HepG2 (cell line): ENCODE measurements around the gene SYCE1L. TPM values are rescaled to one million over a fixed set of nuclear protein-coding genes. Genes with fewer than 3 reads are reported as not detected.

Source experiments
- BRF2 ChIP-seq: sonication (generic); formaldehyde crosslinking; IDR thresholded peaks from 2 replicates; pipeline ENCODE4 v1.8.1; 2022; ENCODE audit warnings: mild to moderate bottlenecking, missing genetic modification reagents
- DNMT3B ChIP-seq: conservative IDR thresholded peaks from 2 replicates; pipeline ENCODE4 v1.6.1; 2016; ENCODE audit warnings: missing biosample characterization, control low read depth
- FLYWCH1 ChIP-seq: sonication (generic); formaldehyde crosslinking; IDR thresholded peaks from 2 replicates; pipeline ENCODE4 v1.8.1; 2023; ENCODE audit warnings: mild to moderate bottlenecking, missing genetic modification reagents
- FOXA3 ChIP-seq: IDR thresholded peaks from 2 replicates; pipeline ENCODE4 v1.6.1; 2016; ENCODE audit warnings: missing genetic modification reagents, missing compliant biosample characterization
- KAT7 ChIP-seq: IDR thresholded peaks from 2 replicates; pipeline ENCODE4 v1.6.1; 2018; ENCODE audit warnings: borderline replicate concordance, missing compliant biosample characterization
- KDM4B ChIP-seq: sonication (generic); formaldehyde crosslinking; IDR thresholded peaks from 2 replicates; pipeline ENCODE4 v1.4.0; 2020; ENCODE audit warnings: missing genetic modification reagents
- MAF1 ChIP-seq: sonication (generic); formaldehyde crosslinking; IDR thresholded peaks from 2 replicates; pipeline ENCODE4 v1.5.0; 2020; ENCODE audit warnings: missing genetic modification reagents, borderline replicate concordance
- MTF2 ChIP-seq: sonication (generic); formaldehyde crosslinking; IDR thresholded peaks from 2 replicates; pipeline ENCODE4 v1.5.0; 2020; ENCODE audit warnings: missing genetic modification reagents, borderline replicate concordance
- NFKBIZ ChIP-seq: IDR thresholded peaks from 2 replicates; pipeline ENCODE4 v1.6.1; 2018; ENCODE audit warnings: missing genetic modification reagents, missing compliant biosample characterization
- SP4 ChIP-seq: sonication (generic); formaldehyde crosslinking; IDR thresholded peaks from 2 replicates; pipeline ENCODE4 v1.8.1; 2023; ENCODE audit warnings: mild to moderate bottlenecking, missing genetic modification reagents
- ZBTB25 ChIP-seq: IDR thresholded peaks from 2 replicates; pipeline ENCODE4 v1.6.1; 2018; ENCODE audit warnings: missing genetic modification reagents
- ZFP91 ChIP-seq: sonication (generic); formaldehyde crosslinking; IDR thresholded peaks from 2 replicates; pipeline ENCODE4 v1.9.0; 2022; ENCODE audit warnings: missing genetic modification reagents, mild to moderate bottlenecking, borderline replicate concordance
- ZNF276 ChIP-seq: sonication (generic); formaldehyde crosslinking; IDR thresholded peaks from 2 replicates; pipeline ENCODE4 v1.4.0; 2020; ENCODE audit warnings: mild to moderate bottlenecking, low read depth, missing genetic modification reagents
- ZNF446 ChIP-seq: sonication (generic); formaldehyde crosslinking; IDR thresholded peaks from 2 replicates; pipeline ENCODE4 v1.5.0; 2020; ENCODE audit warnings: mild to moderate bottlenecking, missing genetic modification reagents
- ZNF460 ChIP-seq: sonication (generic); formaldehyde crosslinking; IDR thresholded peaks from 2 replicates; pipeline ENCODE4 v1.5.1; 2020; ENCODE audit warnings: missing genetic modification reagents, mild to moderate bottlenecking, borderline replicate concordance
- ZNF549 ChIP-seq: sonication (generic); formaldehyde crosslinking; IDR thresholded peaks from 2 replicates; pipeline ENCODE4 v1.5.0; 2020; ENCODE audit warnings: missing genetic modification reagents
- ZNF570 ChIP-seq: sonication (generic); formaldehyde crosslinking; IDR thresholded peaks from 2 replicates; pipeline ENCODE4 v1.4.0; 2020; ENCODE audit warnings: mild to moderate bottlenecking, missing genetic modification reagents, borderline replicate concordance
- ZNF724P ChIP-seq: sonication (generic); formaldehyde crosslinking; IDR thresholded peaks from 2 replicates; pipeline ENCODE4 v1.8.0; 2022; ENCODE audit warnings: missing genetic modification reagents, borderline replicate concordance
- polyA plus RNA-seq, 8 experiments: library from polyadenylated mRNA; depleted of rRNA in 3 of 8; stranded (reverse) in 7 of 8; unstranded in 1 of 8; fragments of >200 nt; fragmentation: Illumina TruSeq in 4 of 8; extraction: Trizol in 4 of 8; gene quantifications; 2 replicates each; pipeline versions ENCODE4 v1.2.1 to v1.2.3, GENCODE V29; 2011 to 2016; ENCODE audit warnings: low read depth in 4 of 8, missing spikeins in 1 of 8, mixed read lengths in 1 of 8; ENCODE audit not compliant: insufficient read depth in 1 of 8
- total RNA-seq, 5 experiments: library from RNA; depleted of rRNA; stranded (reverse); fragments of >200 nt; fragmentation: Illumina TruSeq; extraction: Trizol; gene quantifications; 2 replicates each; pipeline ENCODE4 v1.2.3, GENCODE V29; 2016; ENCODE audit warnings: low read depth in 1 of 5
- TF ChIP-seq, protein P1 (sequence below): sonication (generic); formaldehyde crosslinking; IDR thresholded peaks from 2 replicates; pipeline ENCODE4 v1.4.0; 2020; ENCODE audit warnings: mild to moderate bottlenecking, missing genetic modification reagents
- TF ChIP-seq, protein P2 (sequence below): sonication (generic); formaldehyde crosslinking; IDR thresholded peaks from 2 replicates; pipeline ENCODE4 v1.4.0; 2020; ENCODE audit warnings: mild to moderate bottlenecking, missing genetic modification reagents, borderline replicate concordance
- TF ChIP-seq, protein P3 (sequence below): sonication (generic); formaldehyde crosslinking; IDR thresholded peaks from 2 replicates; pipeline ENCODE4 v1.5.0; 2020; ENCODE audit warnings: missing genetic modification reagents

The SYCE1L gene
- total and polyA plus RNA-seq, 2 of the 13 experiments (the other 11 are each of a cell fraction or from before 2014, with no cell fraction given) = 0.22 TPM; not detected in 1

- TF ChIP-seq ZNF276 (CRISPR knock-in tag) (no peak), KAT7 (no peak), MAF1 (CRISPR knock-in tag) (0 out of 2 replicates have a peak, but pooled peaks have one; percentile 1), KDM4B (CRISPR knock-in tag) (no peak), ZNF446 (CRISPR knock-in tag) (no peak), DNMT3B (CRISPR knock-in tag) (peak; percentile 53; the same call in 1 of the 2 replicates), ZNF724P (CRISPR knock-in tag) (no peak), ZBTB25 (no peak), FLYWCH1 (CRISPR knock-in tag) (no peak), BRF2 (no peak), ZNF460 (CRISPR knock-in tag) (no peak), MTF2 (CRISPR knock-in tag) (0 out of 2 replicates have a peak, but pooled peaks have one; percentile 23), NFKBIZ (CRISPR knock-in tag) (no peak), ZNF549 (CRISPR knock-in tag) (no peak), SP4 (no peak), FOXA3 (no peak), ZNF570 (no peak), ZFP91 (CRISPR knock-in tag) (no peak)
- TF ChIP-seq, protein P1, sequence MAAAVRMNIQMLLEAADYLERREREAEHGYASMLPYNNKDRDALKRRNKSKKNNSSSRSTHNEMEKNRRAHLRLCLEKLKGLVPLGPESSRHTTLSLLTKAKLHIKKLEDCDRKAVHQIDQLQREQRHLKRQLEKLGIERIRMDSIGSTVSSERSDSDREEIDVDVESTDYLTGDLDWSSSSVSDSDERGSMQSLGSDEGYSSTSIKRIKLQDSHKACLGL (CRISPR knock-in tag) = 0 out of 2 replicates have a peak, but pooled peaks have one; percentile 41
- TF ChIP-seq, protein P2, sequence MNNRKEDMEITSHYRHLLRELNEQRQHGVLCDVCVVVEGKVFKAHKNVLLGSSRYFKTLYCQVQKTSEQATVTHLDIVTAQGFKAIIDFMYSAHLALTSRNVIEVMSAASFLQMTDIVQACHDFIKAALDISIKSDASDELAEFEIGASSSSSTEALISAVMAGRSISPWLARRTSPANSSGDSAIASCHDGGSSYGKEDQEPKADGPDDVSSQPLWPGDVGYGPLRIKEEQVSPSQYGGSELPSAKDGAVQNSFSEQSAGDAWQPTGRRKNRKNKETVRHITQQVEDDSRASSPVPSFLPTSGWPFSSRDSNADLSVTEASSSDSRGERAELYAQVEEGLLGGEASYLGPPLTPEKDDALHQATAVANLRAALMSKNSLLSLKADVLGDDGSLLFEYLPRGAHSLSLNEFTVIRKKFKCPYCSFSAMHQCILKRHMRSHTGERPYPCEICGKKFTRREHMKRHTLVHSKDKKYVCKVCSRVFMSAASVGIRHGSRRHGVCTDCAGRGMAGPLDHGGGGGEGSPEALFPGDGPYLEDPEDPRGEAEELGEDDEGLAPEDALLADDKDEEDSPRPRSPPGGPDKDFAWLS = no peak
- TF ChIP-seq, protein P3, sequence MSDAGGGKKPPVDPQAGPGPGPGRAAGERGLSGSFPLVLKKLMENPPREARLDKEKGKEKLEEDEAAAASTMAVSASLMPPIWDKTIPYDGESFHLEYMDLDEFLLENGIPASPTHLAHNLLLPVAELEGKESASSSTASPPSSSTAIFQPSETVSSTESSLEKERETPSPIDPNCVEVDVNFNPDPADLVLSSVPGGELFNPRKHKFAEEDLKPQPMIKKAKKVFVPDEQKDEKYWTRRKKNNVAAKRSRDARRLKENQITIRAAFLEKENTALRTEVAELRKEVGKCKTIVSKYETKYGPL (CRISPR knock-in tag) = no peak
Measured at GRCh38 chr16:77191259-77191969, 7.8 kb upstream of the SYCE1L start (continued).
